HG02981 (cell line): ENCODE data around the gene PDZD4.

Experiments
- ATAC-seq: cut with Tn5 transposase; IDR thresholded peaks from one replicate; pipeline ENCODE4 v1.9.1; 2021; ENCODE audit warnings: mild to moderate bottlenecking, moderate library complexity; ENCODE audit not compliant: unreplicated experiment

Gene PDZD4

GRCh38 chrX:153791104-153791852 is 39.1 kb downstream of the PDZD4 start:
- ATAC-seq: no peak

GRCh38 chrX:153789654-153790053 is 40.7 kb downstream of the PDZD4 start:
- ATAC-seq: no peak

DNA sequence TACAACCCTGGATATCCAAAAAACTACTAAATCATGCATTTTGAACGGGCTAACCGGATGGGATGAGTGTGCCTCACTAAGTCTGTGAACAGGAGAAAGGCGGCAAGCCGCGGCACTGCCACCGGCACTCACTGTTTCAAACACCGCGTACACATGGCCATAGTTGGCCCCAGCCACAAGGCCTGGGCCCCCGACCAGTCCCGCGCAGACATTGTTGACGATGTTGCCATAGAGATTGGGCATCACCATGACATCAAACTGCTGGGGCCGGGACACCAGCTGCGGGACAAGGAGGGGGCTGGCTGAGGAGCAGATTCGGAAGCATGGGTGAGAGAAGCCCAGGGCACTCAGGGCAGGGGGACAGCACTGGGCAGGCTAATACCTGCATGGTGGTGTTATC is 43.7 kb downstream of the PDZD4 start:
- ATAC-seq: no peak

DNA sequence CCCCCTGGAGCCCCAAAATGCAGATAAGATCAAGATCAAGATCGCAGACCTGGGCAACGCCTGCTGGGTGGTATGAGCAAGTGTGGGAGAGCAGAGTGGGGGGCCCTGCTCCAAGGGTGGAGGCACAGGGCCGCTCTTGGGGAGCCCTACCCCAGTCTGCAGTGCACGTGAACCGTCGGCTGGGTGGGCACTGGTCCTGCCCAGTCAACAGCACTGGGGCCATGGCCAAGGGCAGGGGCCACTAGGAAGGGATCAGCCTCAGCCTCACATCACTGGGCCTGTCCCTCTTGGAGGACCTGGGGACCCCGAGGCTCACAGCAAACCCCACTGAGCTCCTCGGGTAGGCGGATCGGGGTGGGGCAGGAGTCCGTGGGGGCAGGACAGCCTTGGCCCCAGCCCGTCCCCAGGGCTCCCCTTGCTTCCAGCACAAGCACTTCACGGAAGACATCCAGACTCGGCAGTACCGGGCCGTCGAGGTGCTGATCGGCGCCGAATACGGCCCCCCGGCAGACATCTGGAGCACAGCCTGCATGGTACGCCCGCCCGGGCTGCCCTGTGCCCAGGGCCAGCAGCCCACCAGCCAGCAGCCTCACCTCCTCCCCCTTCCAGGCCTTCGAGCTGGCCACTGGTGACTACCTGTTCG is 45.9 kb downstream of the PDZD4 start:
- ATAC-seq: no peak

GRCh38 chrX:153783378-153784013 is 46.8 kb downstream of the PDZD4 start:
- no peak for ATAC-seq

GRCh38 chrX:153782871-153783270 is 47.5 kb downstream of the PDZD4 start:
- no peak for ATAC-seq

GRCh38 chrX:153782313-153782712 is 48.0 kb downstream of the PDZD4 start:
- ATAC-seq: no peak

DNA sequence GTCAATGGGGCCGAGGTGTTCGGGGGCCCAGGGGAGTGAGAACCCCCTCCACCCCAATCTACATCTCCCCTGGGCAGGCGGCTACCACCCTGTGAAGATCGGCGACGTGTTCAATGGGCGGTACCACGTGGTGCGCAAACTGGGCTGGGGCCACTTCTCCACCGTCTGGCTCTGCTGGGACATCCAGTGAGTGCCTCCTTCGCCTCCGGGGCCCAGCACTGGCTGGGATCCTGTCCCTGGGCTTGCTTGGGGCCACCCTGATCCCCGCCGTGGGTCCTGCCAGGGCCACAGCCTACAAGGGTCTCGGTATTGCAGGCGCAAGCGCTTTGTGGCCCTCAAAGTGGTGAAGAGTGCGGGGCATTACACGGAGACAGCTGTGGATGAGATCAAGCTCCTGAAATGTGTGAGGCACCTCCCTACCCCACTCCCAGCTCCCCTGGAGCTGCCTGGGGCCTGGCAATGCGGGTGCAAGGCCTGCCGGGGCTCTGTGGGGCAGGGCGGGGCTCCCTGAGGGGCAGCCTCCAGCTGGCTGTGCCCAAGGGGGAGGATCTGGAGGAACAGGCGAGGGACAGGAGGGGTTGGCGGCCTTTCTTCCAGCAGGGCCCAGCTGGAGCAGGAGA is 48.8 kb downstream of the PDZD4 start:
- no peak for ATAC-seq

GRCh38 chrX:153780678-153781427 is 49.5 kb downstream of the PDZD4 start, which contains the start of gene SRPK3:
SRPK3 (plus strand) TSS chrX:153781041; CDS start chrX:153781087, 46 bp downstream.
- ATAC-seq: no peak

DNA sequence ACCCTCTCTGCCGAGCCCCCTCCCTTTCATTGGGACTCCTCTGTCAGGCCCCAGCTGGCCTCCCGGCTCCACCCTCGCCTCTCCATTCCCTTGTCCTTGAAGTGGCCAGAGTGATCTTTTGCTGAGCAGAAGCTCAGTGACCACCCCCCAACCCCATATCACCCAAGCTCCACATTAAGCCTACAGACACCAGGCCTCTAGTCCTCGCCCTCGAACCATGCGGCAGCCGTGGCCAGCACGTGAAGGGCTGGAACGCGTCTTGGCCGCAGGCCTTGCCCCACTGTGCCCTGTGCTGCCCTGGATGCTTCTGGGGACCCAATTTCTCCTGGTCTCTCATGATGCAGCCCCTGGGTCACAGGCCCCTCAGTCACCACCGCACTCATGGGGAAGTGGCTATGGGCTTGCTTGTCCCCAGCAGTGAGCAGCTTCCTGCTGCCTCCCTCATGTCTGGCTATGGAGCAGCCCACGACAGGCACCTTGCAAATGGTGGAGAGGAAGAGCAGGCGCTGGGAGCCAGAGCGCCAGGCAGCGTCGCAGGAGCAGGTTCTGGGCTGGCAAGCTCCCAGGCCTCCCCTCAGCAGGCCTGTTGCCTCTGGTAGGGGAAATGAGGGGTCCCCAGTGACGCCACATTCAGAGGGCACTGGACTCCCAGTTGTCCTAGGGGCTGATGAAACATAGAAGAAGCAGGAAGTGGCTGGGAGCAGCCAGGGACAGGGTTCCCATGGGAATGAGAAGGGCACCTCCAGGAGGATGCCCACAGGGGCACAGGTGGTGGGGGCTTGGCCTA is 50.3 kb downstream of the PDZD4 start:
- no peak for ATAC-seq

DNA sequence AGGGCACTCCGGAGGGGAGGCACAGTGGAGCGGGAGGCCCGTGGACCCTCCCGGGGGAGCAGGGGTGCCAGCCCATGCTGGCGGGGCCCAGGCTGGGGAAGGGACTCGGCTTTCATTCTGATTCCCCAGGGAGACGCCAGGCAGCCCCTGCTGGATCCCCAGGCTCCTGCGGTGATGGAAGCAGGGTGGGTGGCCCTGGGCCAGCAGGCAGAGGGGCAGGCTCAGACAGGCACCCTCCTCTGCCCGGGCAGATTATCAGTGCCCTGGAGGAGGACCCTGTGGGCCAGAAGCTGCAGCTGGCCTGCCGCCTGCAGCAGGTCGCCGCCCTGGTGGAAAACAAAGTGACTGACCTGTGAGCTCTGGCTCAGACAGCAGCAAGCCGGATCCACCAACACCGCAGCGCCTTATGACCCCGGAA is 51.7 kb downstream of the PDZD4 start:
- ATAC-seq: no peak

DNA sequence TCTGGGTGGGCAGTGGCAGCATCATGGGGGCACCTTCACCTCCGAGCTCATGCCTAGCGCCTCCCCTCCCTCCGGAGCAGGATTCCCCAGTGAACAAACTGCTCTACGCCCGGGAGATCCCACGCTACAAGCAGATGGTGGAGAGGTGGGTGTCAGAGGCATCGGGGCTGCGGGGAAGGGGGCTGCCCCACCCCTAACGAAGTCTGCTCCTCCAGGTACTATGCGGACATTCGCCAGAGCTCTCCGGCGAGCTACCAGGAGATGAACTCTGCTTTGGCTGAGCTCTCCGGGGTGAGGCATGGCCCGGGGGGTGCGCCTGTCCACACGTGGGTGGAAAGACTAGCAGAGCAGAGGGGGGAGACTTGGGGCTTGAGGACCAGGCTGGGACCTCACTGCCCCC is 52.2 kb downstream of the PDZD4 start:
- ATAC-seq: no peak

DNA sequence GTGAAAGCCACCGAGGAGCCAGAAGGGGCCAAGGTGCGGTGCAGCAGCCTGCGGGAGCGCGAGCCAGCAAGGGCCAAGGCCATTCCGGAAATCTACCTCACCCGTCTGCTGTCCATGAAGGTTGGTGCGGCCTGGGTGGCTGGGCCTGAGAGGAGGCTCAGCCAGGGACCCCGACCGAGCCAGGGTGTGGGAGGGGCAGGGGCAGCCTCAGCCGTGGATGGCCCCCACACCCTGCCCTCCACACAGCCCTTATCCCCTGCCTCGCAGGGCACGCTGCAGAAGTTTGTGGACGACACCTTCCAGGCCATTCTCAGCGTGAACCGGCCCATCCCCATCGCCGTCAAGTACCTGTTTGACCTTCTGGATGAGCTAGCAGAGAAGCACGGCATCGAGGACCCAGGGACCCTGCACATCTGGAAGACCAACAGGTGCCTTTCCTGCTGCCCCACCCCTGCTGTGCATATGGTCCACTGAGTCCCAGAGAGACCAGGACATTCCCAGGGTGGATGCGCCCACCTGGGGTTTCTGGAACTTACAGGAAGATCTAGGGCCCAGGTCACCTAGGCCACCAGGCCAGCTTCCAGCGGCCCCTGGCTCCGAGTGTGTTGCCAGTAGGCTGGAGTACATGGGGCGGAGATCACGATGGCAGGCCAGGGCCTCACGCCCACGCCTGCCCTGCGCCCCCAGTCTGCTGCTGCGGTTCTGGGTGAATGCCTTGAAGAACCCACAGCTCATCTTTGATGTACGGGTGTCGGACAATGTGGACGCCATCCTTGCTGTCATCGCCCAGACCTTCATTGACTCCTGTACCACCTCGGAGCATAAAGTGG is 52.9 kb downstream of the PDZD4 start:
- ATAC-seq: no peak

GRCh38 chrX:153776611-153777045 is 53.7 kb downstream of the PDZD4 start:
- ATAC-seq: no peak

DNA sequence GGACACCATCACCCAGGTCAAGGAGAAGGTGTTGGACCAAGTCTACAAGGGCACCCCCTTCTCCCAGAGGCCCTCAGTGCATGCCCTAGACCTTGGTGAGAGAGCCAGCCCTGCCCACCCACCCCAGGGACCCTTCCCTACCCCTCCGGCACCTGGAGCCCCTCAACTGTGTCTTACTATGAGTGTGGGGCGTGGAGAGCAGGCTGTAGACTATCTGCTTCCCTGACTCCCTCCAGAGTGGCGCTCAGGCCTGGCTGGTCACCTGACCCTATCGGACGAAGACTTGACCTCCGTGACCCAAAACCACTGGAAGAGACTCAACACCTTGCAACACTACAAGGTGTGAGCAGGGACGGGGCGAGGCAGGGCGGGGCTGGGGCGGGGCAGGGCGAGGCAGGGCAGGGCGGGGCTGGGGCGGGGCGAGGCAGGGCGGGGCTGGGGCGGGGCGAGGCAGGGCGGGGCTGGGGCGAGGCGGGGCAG is 54.2 kb downstream of the PDZD4 start:
- ATAC-seq: no peak

DNA sequence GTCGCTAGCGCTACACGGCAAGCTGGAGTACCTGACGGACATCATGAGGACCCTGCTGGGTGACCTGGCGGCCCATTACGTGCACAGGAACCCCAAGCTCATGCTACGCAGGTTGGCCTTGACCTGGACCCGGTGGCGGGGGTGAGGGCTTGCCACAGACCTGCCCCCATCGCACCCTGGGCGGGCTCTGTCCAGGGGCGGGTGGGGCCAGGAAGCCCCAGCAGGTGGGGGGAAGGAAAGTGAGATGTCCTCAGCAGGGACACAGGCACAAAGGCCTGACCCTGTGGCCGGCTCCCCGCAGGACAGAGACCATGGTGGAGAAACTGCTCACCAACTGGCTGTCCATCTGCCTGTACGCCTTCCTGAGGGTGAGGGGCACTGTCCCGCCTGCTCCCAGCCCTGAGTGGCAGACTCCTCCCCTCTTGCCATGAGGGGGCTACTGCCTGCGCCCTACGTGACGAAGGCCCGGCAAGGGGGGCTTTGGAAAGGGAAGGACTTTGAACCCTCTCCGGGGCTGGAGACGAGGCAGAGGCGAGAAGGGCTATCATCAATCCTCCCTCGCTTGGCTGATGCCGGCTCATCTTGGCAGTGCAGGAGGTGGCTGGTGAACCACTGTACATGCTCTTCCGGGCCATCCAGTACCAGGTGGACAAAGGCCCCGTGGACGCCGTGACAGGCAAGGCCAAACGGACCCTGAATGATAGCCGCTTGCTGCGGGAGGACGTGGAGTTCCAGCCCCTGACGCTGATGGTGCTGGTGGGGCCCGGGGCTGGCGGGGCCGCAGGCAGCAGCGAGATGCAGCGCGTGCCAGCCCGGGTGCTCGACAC is 54.8 kb downstream of the PDZD4 start:
- no peak for ATAC-seq

DNA sequence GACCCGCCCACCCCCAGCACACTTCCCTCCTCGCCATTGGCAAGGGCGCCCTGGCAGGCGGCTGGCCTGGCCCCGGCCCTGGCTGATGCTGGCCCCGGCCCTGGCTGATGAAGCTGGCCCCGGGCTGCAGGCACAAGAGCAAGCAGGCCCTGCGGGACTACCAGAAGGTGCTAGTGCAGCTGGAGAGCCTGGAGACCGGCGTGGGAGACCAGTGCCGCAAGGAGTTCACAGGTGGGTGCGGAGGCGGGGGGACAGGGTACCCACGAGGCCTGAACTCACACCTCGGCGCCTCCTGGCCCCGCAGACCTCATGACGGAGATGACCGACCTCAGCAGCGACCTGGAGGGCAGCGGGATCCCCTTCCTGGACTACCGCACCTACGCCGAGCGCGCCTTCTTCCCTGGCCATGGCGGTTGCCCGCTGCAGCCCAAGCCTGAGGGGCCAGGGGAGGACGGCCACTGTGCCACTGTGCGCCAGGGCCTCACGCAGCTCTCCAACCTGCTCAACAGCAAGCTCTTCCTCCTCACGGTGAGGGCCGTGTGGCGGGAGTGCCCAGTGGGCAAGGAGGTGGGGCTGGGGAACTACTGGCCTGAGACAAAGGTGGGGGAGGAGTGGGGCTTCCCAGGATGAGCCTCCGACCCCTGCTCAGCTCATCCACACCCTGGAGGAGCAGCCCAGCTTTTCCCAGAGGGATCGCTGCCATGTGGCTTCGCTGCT is 55.6 kb downstream of the PDZD4 start:
- no peak for ATAC-seq
